ENCODE results near the gene PDIA5.
"Not testable (repeated sequence)": the region's sequence is repeated elsewhere in the genome, so short reads cannot be mapped to it uniquely, and the experiment has no call there.

The PDIA5 gene

DNA sequence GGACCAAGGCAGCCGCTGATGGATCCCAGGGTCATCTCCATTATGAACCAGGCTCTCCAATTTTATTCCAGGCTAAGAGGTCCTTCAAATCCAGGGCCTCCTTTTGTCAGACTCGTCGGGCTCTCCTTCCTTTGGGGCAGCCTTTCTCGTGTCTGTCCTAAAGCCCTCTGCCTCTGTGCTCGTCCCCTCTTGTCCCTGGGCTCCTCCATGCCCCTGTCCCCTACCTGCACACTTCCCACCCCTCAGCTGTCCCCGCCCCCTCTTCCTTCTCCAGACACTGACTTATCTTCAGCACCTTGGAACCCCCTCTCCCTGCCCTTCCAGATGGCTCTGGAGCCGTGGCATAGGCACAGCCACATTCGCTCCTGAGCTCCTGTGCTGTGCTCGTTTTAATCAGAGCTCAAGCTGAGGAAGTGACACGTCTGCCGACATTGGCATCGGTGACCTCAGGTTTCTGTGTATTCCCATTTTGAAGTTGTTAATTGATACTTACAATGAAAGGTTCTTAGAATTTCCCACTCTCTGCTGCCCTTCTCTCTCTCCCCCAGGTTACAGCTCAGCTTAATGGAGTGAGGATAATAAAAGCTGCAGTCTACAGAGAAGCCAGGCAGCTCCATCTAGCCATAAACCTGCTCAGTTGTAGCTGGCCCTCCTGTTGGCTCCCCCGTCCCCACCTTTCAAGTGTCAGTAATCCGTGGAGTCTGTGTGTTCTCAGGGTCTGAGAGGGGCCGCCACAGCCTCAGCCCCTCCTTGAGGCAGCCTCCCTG lies 83.8 kb downstream of the PDIA5 start:
- no peak for DNase-seq (ENCODE audit: low spot score)

DNA sequence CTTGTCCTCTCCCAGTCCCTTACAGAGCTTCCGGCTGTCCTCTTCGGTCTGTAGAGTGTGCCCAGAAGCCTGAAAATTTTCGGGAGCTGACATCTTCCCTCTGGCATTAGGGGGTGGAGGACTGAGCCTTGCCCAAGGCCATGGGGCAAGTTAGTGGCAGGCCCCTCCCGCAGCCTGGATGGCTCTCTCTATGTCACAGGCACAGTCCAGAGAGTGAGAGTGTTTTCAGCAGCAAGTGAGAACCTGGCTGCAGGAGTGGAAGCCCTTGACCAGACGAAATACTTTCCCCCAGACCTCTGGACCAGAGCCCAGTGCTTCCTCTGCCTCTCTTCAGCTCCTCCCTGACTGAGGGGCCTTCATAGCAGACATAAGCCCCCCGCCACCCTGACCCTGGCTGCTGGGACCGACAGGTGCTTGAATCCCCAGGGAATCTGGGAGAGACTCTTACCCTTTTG lies 84.5 kb downstream of the PDIA5 start:
- DNase-seq (ENCODE audit: low spot score), result no peak
- TF ChIP-seq CTCF (IDR thresholded peaks at IDR 0.05; ENCODE audit: extremely low read depth, missing control alignments), result no peak

More for the DNA sequence above, 83.8 kb downstream of the PDIA5 start:
- TF ChIP-seq CTCF (IDR thresholded peaks at IDR 0.05; ENCODE audit: extremely low read depth, missing control alignments), result no peak

DNA sequence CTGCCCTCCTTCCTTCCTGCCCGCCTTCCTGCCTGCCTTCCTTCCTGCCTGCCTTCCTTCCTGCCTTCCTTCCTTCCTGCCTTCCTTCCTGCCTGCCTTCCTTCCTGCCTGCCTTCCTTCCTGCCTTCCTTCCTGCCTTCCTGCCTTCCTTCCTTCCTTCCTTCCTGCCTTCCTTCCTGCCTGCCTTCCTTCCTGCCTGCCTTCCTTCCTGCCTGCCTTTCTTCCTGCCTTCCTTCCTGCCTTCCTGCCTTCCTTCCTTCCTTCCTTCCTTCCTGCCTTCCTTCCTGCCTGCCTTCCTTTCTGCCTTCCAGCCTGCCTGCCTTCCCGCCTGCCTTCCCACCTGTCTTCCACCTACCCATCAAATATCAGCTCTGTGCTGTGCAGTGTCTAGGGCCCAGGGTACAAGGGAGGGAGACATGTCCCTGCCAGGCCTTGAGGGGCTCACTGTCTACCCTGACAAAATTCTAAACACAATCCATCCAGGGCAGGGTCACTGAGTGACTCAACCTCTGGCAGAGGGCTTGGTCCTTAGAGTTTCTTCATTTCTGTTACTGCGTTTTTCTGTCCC lies 85.1 kb downstream of the PDIA5 start:
- not testable (repeated sequence) for DNase-seq (ENCODE audit: low spot score)

DNA sequence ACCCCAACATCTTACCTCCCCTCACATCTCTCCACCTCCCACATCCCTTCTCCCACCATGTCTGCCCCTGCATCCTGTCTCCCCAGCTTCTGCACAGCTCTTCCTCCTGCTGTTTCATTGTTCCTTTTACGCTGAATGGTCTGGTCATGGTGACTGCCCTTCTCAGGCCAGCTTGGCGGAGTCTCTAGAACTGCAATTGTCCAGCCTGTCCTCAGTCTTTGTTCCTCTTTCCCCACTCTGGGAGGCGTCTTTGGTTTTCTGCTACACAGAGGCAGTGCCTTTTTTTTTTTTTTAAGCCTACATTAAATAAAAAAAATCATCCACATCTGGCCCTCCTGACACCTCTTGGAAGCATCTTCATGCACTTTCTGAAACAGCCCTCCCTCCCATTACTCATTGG lies 85.9 kb downstream of the PDIA5 start:
- DNase-seq (ENCODE audit: low spot score), result no peak
- no peak for TF ChIP-seq CTCF (IDR thresholded peaks at IDR 0.05; ENCODE audit: extremely low read depth, missing control alignments)

GRCh38 chr3:123153125-123154019 lies 86.5 kb downstream of the PDIA5 start:
- no peak for TF ChIP-seq CTCF (IDR thresholded peaks at IDR 0.05; ENCODE audit: extremely low read depth, missing control alignments)
- DNase-seq (ENCODE audit: low spot score), result no peak

GRCh38 chr3:123154020-123154985 lies 87.5 kb downstream of the PDIA5 start:
- DNase-seq (ENCODE audit: low spot score), result no peak
- TF ChIP-seq CTCF (IDR thresholded peaks at IDR 0.05; ENCODE audit: extremely low read depth, missing control alignments), result no peak

GRCh38 chr3:123155471-123156011 lies 88.7 kb downstream of the PDIA5 start:
- no peak for TF ChIP-seq CTCF (IDR thresholded peaks at IDR 0.05; ENCODE audit: extremely low read depth, missing control alignments)
- DNase-seq (ENCODE audit: low spot score), result no peak

Data from GM20000 (cell line).